HUES6 (cell line): Measurements from ENCODE around the gene NKIRAS1.

Source experiments
- H3K27ac ChIP-seq: 2 replicates; pipeline ENCODE4 v1.7.0; 2013; ENCODE audit warnings: low read depth, mild to moderate bottlenecking, low read length, inconsistent platforms
- H3K27me3 ChIP-seq: 2 replicates; pipeline ENCODE4 v1.6.1; 2013; ENCODE audit warnings: low read length; ENCODE audit not compliant: control insufficient read depth, insufficient read depth
- H3K36me3 ChIP-seq: 2 replicates; pipeline ENCODE4 v1.6.1; 2013; ENCODE audit warnings: low read length; ENCODE audit not compliant: control insufficient read depth, insufficient read depth
- H3K4me1 ChIP-seq: 2 replicates; pipeline ENCODE4 v1.6.1; 2013; ENCODE audit warnings: low read length; ENCODE audit not compliant: control insufficient read depth, insufficient read depth
- H3K4me3 ChIP-seq: 2 replicates; pipeline ENCODE4 v1.5.1; 2013; ENCODE audit warnings: low read depth, low read length
- H3K9ac ChIP-seq: one replicate; pipeline ENCODE4 v1.6.1; 2013; ENCODE audit warnings: mild to moderate bottlenecking, low read length
- H3K9me3 ChIP-seq: 2 replicates; pipeline ENCODE4 v1.6.1; 2013; ENCODE audit warnings: low read depth, low read length; ENCODE audit not compliant: control insufficient read depth, insufficient read depth

The NKIRAS1 gene

DNA sequence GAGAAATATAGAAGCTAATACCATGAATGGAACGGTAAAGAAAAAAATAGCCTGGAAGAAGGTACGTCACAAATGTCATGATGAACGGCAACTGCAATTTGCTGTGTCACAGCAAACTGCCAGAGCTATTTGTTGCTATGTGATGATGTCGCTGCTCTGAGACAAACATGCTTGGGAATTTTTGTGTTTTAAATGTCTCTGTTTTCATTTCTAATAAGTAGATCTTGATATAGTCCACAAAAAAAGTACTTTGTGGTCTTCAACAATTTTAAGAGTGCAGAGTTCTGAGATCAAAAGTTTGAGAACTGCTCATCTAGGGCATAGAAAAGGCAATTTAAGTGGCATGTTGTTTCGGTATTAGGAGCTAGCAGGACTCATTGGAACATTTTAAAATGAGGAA is 24.0 kb upstream of the NKIRAS1 start:
- peaks cover 2% of the 10 kb centered on the region; the same call in 1 of the 2 replicates for H3K9me3 ChIP-seq
- H3K4me1 ChIP-seq: peaks cover 12% of the 10 kb centered on the region
- no peaks in the 10 kb centered on the region for H3K36me3 ChIP-seq
- no peak overlapping the region for H3K4me3 ChIP-seq
- H3K9ac ChIP-seq: no peak overlapping the region
- no peak overlapping the region for H3K27ac ChIP-seq
- H3K27me3 ChIP-seq: no peaks in the 10 kb centered on the region

DNA sequence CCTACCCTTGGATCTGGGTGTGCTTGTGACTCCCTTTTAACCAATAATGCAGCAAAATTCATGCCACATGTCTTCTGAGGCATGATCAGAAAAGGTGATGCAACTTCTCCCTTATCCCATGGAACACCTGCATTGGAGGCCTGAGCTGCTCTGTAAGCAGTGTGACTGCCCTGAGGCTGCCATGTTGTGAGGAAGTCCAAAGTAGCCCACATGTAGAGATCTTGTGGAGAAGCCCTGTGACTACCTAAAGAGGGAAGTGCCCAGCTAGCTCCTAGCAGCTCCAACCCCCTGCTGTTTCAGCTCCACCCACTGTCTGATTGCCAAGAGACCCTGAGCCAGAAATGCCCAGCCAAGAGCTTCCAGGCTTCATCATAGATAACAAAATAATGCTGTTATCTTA is 21.9 kb upstream of the NKIRAS1 start:
- H3K4me1 ChIP-seq: peaks cover 6% of the 10 kb centered on the region
- no peak overlapping the region for H3K4me3 ChIP-seq
- no peak overlapping the region for H3K27ac ChIP-seq
- H3K27me3 ChIP-seq: no peaks in the 10 kb centered on the region
- no peak overlapping the region for H3K9ac ChIP-seq
- H3K36me3 ChIP-seq: no peaks in the 10 kb centered on the region
- H3K9me3 ChIP-seq: peaks cover 2% of the 10 kb centered on the region; the same call in 1 of the 2 replicates

DNA sequence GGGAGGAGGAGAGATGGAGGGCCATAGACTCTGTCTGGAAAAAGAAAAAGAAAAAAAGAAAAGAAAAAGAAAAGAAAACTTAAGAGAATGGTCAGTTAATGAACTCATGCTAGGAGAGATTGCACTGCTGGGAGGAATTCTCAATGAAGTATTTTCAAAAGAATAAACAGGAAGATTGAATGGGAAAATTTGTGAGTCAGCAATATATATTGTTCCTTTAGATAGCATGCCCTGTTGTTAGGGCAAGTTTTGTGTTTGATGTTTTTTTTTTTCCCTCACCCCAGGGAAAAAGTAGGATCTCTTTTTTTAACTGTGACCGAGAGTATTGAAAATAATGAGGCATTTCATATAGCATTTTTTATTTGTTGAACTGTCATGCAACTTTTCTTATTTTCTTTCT is 20.5 kb upstream of the NKIRAS1 start:
- H3K4me3 ChIP-seq: no peak overlapping the region

DNA sequence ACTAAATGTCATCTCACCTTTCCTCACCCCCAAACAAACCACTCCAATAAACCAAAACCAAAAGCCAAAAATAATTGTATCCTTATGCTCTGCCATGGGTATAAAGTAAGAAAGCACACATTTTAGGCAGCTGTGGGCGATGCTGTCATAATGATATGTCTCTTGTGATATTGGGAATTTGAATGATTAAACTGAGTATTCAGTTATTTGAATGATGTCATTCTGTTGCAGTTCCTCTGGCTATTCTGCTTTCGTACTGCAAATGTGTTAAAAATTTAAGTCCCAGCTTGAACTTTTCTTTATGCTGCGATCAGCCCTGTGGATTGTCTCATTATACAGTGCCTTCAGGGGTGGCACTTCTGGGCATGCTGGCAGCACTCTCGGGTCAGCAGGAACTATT is 17.5 kb upstream of the NKIRAS1 start:
- Histone ChIP-seq H3K27ac (no peak overlapping the region), H3K4me1 (peaks cover 6% of the 10 kb centered on the region), H3K9me3 (peaks cover 2% of the 10 kb centered on the region; the same call in 1 of the 2 replicates), H3K27me3 (no peaks in the 10 kb centered on the region), H3K4me3 (no peak overlapping the region), H3K36me3 (no peaks in the 10 kb centered on the region), H3K9ac (no peak overlapping the region)

More for the DNA sequence above, 20.5 kb upstream of the NKIRAS1 start:
- Histone ChIP-seq H3K27me3 (no peaks in the 10 kb centered on the region), H3K9me3 (peaks cover 2% of the 10 kb centered on the region; the same call in 1 of the 2 replicates), H3K27ac (no peak overlapping the region), H3K9ac (no peak overlapping the region), H3K4me1 (no peaks in the 10 kb centered on the region), H3K36me3 (no peaks in the 10 kb centered on the region)

DNA sequence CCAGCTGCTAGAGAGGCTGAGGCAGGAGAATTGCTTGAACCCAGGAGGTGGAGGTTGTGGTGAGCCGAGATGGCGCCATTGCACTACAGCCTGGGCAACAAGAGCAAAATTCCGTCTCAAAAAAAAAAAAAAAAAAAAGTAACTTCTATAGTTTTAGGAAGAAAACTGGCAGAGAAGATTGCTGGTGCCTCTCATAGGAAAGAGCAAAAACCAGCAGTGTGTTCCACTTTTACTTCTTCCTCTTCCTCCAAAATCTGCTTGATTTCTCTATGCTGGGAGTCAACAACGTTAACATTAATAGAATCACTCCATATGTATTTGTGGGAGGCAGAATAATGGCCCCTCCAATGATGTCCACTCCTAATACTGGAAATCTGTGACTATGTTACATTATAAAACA is 15.8 kb upstream of the NKIRAS1 start:
- Histone ChIP-seq H3K27ac (no peak overlapping the region), H3K4me3 (no peak overlapping the region), H3K9ac (no peak overlapping the region), H3K36me3 (no peaks in the 10 kb centered on the region), H3K4me1 (peaks cover 6% of the 10 kb centered on the region), H3K9me3 (no peaks in the 10 kb centered on the region), H3K27me3 (no peaks in the 10 kb centered on the region)

DNA sequence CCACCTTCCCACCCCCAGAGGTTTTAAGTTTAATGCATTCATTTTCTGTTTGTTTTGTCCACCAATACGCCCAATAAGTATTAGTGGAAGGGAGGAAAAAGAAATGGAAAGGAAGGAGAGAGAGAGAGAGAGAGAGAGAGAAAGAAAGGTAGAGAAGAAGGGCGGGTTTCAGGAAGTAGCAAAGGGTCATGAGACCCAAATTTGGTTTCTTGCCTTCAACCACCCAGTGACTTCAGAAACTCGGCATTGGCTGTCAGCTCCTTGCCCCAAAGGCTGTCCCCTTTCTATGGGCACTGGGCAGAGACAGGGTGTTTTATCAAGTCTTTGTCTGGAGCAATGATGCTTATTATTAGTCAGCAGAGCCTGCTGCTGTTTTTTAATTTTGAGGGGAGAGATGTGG is 14.8 kb upstream of the NKIRAS1 start:
- H3K4me1 ChIP-seq: peaks cover 6% of the 10 kb centered on the region
- H3K4me3 ChIP-seq: no peak overlapping the region
- H3K27me3 ChIP-seq: no peaks in the 10 kb centered on the region
- no peak overlapping the region for H3K9ac ChIP-seq
- H3K9me3 ChIP-seq: no peaks in the 10 kb centered on the region
- H3K36me3 ChIP-seq: no peaks in the 10 kb centered on the region
- H3K27ac ChIP-seq: no peak overlapping the region

DNA sequence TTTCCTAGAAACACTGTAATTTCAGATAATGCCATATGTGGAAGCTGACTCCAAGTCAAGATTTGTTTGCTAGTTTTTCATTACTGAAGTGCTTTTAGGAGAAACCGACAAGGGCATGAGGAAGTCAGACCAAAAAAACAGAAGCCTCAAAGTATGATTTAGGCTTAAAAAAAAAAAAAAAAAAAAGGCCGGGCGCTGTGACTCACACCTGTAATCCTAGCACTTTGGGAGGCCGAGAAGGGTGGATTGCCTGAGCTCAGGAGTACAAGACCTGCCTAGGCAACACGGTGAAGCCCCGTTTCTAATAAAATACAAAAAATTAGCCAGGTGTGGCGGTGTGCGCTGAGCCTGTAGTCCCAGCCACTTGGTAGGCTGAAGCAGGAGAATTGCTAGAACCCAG is 11.7 kb upstream of the NKIRAS1 start:
- Histone ChIP-seq H3K4me3 (no peak overlapping the region), H3K9me3 (no peaks in the 10 kb centered on the region), H3K27ac (no peak overlapping the region), H3K4me1 (peaks cover 12% of the 10 kb centered on the region), H3K27me3 (no peaks in the 10 kb centered on the region), H3K9ac (no peak overlapping the region), H3K36me3 (no peaks in the 10 kb centered on the region)

DNA sequence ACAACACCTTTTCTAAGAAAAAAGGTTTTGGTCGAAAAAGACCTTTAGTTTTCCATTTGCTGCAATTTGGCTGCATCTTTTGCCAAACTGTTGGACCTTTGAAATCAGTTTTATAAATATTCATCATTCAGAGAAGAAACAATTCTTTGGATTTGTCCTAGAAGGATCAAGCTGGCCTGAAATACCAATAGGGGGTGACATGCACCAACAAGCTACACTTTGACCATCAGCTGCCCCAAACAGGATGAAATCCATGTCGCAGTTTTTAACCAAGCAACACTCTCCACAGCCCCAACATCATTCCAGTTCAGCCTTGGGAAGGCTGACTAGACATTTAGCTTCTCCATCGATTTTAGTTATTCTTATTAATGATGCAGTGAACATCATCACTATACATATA is 9.9 kb upstream of the NKIRAS1 start:
- no peaks in the 10 kb centered on the region for H3K27me3 ChIP-seq
- no peaks in the 10 kb centered on the region for H3K9me3 ChIP-seq
- no peak overlapping the region for H3K27ac ChIP-seq
- H3K36me3 ChIP-seq: no peaks in the 10 kb centered on the region
- H3K4me3 ChIP-seq: no peak overlapping the region
- H3K9ac ChIP-seq: no peak overlapping the region
- H3K4me1 ChIP-seq: peaks cover 12% of the 10 kb centered on the region

DNA sequence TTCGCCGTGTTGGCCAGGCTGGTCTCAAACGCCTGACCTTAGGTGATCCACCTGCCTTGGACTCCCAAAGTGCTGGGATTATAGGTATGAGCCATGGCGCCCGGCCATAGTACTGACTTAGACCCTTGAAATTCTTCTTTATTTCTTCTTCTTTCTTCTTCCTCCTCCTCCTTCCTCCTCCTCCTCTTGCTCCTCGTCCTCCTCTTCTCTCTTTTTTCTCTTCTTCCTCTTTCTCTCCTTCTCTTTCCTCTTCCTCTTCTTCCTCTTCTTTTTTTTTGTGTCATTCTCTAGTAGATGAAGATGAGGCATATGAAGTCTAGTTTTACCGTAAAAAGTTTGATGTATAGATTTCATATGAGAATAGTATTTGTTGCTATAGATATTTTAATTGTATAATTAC is 9.5 kb upstream of the NKIRAS1 start:
- H3K4me1 ChIP-seq: peaks cover 9% of the 10 kb centered on the region
- H3K27me3 ChIP-seq: no peaks in the 10 kb centered on the region
- H3K9ac ChIP-seq: no peak overlapping the region
- no peak overlapping the region for H3K4me3 ChIP-seq
- no peaks in the 10 kb centered on the region for H3K9me3 ChIP-seq
- H3K27ac ChIP-seq: no peak overlapping the region
- peaks cover 3% of the 10 kb centered on the region; the same call in 1 of the 2 replicates for H3K36me3 ChIP-seq

DNA sequence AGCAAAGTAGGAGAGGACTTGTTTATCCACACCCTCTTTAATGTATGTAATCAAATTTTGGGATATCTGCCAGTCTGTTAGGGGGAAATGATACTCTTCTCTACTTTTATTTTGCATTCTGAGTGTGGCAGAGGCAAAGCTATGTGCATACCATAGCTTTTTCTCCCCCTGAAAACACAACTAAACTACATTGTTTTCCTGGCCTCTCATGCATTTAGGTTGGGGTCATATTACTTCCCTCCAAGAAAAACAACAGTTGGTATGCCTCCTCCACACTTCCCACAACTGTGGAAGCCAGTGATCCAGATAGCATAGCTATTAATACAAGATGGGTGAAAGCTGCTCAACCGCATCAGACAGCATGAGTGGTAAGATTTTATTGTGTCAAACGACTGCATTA is 7.0 kb upstream of the NKIRAS1 start:
- peaks cover 6% of the 10 kb centered on the region for H3K4me1 ChIP-seq
- peaks cover 23% of the 10 kb centered on the region for H3K36me3 ChIP-seq
- H3K4me3 ChIP-seq: no peak overlapping the region
- no peaks in the 10 kb centered on the region for H3K9me3 ChIP-seq
- no peak overlapping the region for H3K9ac ChIP-seq
- no peak overlapping the region for H3K27ac ChIP-seq
- no peaks in the 10 kb centered on the region for H3K27me3 ChIP-seq

DNA sequence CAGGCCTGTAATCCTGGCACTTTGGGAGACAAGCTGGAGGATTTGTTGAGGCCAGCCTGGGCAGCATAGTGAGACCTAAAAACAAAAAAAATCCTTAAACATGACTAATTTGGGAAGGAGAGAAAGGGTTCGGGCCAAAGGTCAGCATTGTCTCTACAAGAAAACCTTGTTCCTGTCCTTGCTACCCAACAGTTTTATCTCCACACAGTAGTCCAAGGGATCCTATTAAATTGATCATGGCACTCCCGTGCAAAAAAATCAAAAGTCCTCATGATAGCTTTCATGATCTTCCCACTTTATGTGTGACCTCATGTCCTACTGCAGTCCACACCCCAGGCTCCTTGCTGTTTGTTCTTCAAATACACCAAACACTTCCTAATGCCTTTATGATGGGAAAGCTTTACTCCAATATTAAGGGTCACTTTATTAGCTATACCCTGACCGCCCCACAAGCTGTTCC is 4.3 kb upstream of the NKIRAS1 start:
- Histone ChIP-seq H3K27me3 (no peaks in the 10 kb centered on the region), H3K4me3 (no peak overlapping the region), H3K4me1 (peaks cover 6% of the 10 kb centered on the region), H3K9me3 (no peaks in the 10 kb centered on the region), H3K9ac (no peak overlapping the region), H3K27ac (no peak overlapping the region), H3K36me3 (peaks cover 38% of the 10 kb centered on the region)

DNA sequence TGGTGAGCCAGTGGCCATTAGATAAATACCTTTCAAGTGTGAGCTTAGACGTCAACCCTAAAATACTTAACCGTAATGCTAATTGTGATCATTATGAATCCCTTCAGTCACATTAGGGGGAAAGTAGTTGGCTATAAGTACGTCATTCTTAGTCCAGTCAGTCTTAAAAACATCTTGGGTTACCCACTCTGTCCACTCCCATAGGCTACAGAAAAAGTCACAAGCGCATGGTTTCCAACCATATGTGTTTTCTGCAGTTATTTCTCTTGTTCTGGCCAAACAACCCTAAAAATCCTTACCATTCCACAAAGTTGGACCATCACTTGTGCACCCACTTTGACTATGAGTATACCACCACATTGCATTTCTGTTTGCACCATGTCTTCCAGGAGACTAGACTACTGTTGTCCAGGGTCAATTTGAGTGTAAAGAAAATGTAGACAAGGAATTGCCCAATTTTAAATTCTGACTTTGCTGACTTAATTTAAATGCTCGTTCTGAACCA is 3.4 kb upstream of the NKIRAS1 start:
- peaks cover 38% of the 10 kb centered on the region for H3K36me3 ChIP-seq
- no peaks in the 10 kb centered on the region for H3K27me3 ChIP-seq
- H3K27ac ChIP-seq: no peak overlapping the region
- H3K9ac ChIP-seq: no peak overlapping the region
- no peak overlapping the region for H3K4me3 ChIP-seq
- H3K9me3 ChIP-seq: no peaks in the 10 kb centered on the region
- H3K4me1 ChIP-seq: peaks cover 12% of the 10 kb centered on the region
